GM18909 (cell line): ENCODE data around the gene PTPN18.

ENCODE experiments used
- ATAC-seq: cut with Tn5 transposase; IDR thresholded peaks from one replicate; pipeline ENCODE4 v1.9.1; 2021; ENCODE audit warnings: mild to moderate bottlenecking; ENCODE audit not compliant: unreplicated experiment, poor library complexity

The PTPN18 gene

DNA sequence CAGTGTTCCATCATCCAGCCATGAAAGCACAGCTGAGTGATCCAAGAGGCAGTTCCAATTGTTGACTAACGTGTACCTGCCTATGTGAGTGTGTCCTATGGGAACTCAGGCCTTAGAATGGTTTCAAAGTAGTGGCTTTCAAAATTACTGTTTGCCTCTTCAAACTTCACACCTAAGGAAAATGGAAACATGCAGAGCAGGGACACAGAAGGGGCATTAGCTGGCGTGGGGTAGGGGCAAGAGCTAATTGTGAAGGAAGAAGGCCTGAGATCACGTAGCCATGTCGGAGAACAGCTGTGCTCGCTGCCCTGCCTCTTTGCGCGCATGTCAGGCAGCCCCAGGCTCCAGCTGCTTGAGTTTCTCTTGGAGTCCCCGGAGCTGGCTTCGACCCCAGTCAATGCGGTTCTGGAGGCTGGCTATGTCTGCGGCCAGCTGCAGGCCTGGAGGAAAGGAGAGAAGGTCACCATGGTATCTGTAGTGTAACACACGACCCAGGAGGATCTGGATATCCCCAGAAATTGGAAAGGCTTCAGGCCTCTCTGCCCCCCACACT, 17.0 kb upstream of the PTPN18 start:
- no peak for ATAC-seq

GRCh38 chr2:130339885-130340745, 15.7 kb upstream of the PTPN18 start:
- no peak for ATAC-seq

DNA sequence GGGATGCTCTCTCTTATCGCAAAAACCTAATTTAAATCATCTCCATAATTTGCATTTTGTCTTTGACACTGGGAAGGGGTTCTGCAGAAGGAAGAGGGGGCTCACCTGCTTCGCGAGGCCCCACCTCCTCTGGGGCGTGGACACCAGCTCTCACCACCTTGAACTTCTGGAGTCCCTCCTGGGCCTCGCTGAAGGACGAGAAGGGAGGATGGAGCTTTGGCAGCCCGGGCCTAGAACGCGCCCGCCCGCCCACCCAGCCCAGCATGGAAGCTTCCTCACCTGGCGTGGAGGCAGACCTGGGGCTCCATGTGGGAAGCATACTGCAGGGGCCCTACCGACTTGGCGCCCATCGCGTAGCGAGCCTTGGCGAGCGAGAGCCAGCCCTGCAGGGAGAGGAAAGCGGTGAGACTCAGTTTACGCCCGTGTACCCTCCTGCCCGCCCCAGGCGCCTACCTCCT, 14.3 kb upstream of the PTPN18 start:
- no peak for ATAC-seq

GRCh38 chr2:130342020-130342532, 13.8 kb upstream of the PTPN18 start:
- peak; percentile 82 for ATAC-seq

DNA sequence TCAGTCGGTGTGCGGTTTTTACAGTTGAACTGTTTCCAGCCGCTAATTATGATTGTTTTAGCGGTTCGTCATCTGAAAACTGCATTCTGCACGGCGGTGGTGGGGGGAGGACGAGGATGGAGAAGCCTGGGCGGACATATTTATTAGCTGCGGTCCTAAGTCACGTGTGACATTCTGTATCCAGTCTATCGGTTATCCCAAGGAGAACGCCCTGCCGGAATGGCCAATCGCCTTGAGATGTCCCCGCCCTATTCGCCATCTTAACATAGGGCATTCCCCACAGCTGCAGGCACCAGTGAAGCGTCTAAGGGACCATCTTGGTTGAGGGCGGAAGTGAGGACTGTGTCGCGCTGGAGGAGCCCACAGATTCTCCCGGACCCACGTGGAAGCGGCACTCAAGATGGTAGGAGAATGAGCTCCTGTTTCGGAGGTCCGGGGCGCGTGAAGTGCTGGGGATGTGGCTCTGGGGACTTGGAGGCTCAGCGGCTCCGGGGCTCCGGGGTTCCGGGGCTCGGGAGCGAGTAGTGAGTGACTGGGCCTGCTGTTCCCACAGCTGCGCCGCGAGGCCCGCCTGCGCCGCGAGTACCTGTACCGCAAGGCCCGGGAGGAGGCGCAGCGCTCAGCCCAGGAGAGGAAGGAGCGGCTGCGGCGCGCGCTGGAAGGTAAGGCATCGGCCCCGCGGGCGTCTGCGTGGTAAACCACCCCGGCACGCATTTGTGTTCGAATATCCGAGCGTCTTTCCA, 13.2 kb upstream of the PTPN18 start, which contains the start of gene IMP4:
TSS of gene IMP4 (plus strand) at position 365 of the 743 bp plus-strand sequence. CDS start at position 401, 36 bp downstream.
- peak; percentile 89 for ATAC-seq

DNA sequence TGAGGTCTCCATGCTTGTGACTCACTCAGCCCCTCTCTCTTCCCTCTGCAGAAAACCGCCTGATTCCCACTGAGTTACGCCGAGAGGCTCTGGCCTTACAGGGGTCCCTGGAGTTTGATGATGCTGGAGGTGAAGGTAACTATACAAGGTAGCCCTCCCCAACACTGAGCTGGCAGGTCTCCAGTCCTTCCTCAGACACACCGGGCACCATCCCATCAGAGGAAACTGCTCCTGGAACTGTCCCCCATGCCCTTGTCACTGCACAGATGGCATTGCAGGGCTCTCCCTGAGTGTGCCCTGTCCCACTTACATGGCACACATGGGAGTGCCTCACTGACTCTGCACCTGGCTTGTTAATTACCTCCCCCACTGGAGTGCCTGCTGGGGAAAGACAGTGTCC, 11.3 kb upstream of the PTPN18 start:
- no peak for ATAC-seq

- ATAC-seq = no peak
These were observed 10.8 kb upstream of the PTPN18 start for GRCh38 chr2:130345091-130345490.

- no peak for ATAC-seq
These were observed 10.2 kb upstream of the PTPN18 start for GRCh38 chr2:130345611-130346010.

DNA sequence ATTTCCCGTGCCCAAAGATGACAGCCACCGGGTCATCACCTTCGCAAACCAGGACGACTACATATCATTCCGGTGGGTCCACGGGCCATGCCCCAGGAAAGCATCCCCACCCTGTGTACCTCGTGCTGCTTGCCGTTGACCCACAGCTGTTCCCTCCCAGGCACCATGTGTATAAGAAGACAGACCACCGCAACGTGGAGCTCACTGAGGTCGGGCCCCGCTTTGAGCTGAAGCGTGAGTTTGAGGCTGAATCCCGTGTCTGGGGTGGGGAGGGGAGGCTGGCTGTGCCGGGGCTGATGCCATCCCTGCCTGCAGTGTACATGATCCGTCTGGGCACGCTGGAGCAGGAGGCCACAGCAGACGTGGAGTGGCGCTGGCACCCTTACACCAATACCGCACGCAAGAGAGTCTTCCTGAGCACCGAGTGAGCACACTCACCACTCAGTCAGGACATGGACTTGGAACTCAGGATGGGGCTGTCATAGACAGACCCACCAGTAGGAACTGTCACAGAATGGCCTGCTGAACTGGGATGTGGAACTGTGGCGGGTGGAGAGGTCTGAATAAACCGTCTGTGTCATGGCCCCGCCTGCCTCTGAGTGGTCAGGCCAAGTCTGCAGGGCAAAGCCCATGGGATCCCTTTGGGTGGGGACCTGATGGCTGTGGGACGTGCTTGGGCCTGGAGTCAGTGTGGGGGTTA, 9.7 kb upstream of the PTPN18 start:
- ATAC-seq = no peak

DNA sequence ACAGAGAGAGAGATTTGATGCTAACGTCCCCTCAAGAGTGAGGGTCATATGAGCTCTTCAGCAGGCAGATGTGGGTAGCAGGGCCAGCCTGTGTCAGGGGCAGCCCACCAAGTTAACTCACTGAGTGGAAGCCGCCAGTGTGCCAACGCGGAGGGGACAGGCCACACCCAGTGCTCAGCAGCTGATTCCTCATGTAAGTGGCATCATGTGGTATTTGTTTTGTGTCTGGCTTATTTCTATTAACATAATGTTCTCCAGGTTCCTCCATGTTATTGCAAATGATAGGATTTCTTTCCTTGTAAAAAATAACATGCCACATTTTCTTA, 9.2 kb upstream of the PTPN18 start:
- ATAC-seq = no peak

DNA sequence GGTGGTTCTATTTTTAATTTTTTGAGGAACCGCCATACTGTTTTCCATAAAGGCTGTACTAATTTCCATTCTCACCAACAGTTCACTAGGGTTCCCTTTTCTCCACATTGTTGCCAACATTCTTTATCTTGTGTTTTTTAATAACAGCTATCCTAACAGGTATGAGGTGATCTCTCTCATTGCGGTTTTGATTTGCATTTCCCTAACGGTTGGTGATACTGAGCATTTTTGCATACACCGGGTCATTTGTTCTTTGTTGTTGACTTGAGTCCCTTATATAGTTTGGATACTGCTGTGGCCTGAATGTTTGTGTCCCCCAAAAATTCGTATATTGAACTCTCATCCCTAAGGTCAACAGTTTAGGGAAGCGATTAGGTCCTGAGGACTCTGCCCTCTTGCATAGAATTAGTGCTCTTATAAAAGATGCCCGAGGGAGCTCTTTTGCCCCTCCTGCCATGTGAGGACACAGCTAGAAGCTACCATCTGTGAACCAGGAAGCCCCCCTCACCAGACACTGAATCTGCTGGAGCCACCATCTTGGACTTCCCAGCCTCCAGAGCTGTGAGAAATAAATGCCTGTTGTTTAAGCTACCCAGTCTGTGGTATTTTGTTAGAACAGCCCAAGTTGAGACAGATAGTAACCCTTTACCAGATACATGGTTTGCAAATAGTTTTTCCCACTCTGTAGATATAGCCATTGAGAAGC, 8.5 kb upstream of the PTPN18 start:
- ATAC-seq = no peak

DNA sequence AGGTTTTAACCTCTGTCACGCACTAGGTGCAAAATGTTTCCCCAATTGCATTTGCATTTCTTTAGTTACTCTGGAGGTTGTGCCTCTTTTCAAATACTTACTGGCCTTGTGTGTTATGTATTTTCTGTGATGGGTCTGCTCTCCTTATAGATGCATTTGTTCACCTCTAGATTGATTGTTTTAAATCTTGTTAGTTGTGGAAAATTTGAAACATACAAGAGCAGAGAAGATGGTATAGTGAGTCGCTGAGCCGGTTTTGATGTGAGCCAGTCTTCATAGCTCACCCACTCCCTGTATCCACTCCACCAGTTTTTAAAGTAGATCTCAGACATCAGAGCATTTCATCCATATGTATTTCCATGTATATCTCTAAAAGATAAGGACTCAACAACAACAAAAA, 6.7 kb upstream of the PTPN18 start:
- no peak for ATAC-seq

DNA sequence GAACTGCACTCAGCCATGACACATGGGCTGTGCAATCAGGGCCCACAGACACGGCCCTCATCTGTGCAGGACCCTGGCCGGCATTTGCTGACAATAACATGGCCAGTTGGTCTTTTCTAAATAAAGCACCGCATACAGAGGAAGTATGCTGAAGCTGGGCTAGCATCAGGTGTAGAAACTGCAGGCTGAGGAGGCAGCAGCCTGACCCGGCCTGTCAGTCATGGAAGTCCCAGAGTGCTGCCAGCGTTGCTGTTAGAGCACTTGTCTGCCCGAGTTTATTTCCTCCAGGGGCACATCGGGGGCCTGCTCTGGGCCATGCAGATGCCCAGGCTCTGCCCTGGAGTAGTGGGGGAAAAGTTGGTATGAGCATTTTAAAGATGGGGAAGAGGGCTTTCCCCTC, 4.1 kb upstream of the PTPN18 start:
- ATAC-seq = no peak

GRCh38 chr2:130352237-130352636, 3.6 kb upstream of the PTPN18 start:
- ATAC-seq = no peak

DNA sequence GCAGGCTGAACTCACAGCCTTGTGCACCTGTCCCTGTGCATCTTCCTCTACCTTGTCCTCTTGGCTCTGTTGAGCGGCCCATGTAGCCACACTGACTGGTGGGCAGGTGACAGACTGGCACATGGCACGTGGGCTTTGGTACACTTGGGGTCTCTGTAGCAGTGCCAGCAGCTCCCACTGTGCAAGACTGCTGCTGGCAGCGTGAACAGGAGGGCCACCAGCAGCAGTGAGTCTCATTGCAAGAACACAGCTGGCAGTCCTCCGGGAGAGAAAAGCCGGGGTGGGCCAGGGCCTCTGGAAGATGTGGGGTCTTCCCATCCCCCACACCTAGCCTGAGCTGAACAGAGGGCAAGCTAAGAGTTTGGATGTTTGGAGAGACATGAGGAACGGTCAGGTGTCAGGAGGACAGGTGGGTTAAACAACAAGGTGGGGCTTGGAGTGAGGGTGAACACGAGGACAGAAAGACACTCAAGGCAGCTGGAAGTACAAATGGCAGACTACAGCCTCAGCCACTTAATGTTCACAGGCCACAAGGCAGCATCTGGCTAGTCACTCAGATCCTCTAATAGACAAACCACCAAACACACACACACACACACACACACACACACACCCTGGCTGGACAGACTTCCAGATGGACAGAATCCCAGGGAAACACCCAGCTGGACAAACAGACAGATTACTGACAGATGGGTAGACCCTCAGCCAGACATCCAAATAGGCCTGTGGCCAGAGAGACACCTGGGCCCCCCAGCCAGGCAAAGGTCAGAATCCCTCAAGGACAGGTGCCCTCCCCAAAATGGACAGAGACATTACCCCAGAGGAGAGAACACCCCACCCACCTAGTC, 2.3 kb upstream of the PTPN18 start:
- ATAC-seq = no peak

GRCh38 chr2:130354139-130354428, 1.8 kb upstream of the PTPN18 start:
- no peak for ATAC-seq

DNA sequence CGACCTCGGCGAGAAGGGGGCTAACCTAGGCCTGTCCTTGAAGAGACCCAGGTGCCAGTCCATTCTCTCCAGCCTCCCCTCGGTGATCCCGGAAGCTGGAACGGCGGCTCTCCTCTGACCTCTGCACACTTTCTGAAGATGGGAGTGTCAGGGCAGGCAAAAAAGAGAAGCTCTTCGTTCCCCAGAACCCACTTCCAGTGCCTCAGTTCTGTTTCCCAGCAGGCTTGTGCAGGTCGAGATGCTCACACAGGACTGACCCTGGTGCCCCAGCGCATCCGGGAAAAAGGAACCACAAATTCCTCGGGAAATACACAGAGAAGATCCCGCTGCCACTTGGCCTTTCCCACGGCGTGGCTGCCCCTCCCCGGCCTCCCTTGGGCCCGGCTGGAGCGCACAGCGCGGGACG, 681 bp upstream of the PTPN18 start:
- no peak for ATAC-seq

- no peak for ATAC-seq
These were observed 2.0 kb downstream of the PTPN18 start for GRCh38 chr2:130357864-130358263.
